PC-3 (cell line): ENCODE data around the gene DST. TPM values are rescaled to one million over a fixed set of nuclear protein-coding genes. Genes with fewer than 3 reads are reported as not detected.

Experiments
- ATAC-seq: fragments of 200-7000 bp; cut with Tn5 transposase; 2 replicates; pipeline ENCODE4 v1.9.1; 2020; ENCODE audit warnings: mild to moderate bottlenecking, moderate library complexity
- BruUV-seq: library from RNA; stranded (reverse); fragments of 400-500 nt; replicated peaks from 2 replicates; lab custom pipeline; 2021; lab: Mats Ljungman, UMichigan
- CTCF ChIA-PET: fragments of 300-600 bp; sonication (Branson Sonifier 250); formaldehyde crosslinking; loops from one replicate; lab custom pipeline; 2022; ENCODE audit warnings: antibody characterized with exemption; lab: Charles Lee
- POLR2A ChIA-PET: fragments of 300-600 bp; sonication (Branson Sonifier 250); formaldehyde crosslinking; loops from one replicate; lab custom pipeline; 2022; ENCODE audit warnings: antibody characterized with exemption; ENCODE audit not compliant: unreplicated experiment; lab: Charles Lee
- DNase-seq: peaks from one replicate; pipeline ENCODE4 v3.0.0-alpha.2; 2015
- H2AFZ ChIP-seq: fragments of 300-600 bp; sonication (generic); 2 replicates; pipeline ENCODE4 v1.6.0; 2016; ENCODE audit warnings: antibody characterized with exemption, low read length
- H3F3A ChIP-seq: fragments of 300-600 bp; sonication (generic); one replicate; pipeline ENCODE4 v1.6.0; 2017; ENCODE audit warnings: antibody characterized with exemption, low read length, control low read depth, mild to moderate bottlenecking; ENCODE audit not compliant: unreplicated experiment
- H3K27ac ChIP-seq: fragments of 300-600 bp; sonication (generic); 2 replicates; pipeline ENCODE4 v1.5.1; 2016; ENCODE audit warnings: mild to moderate bottlenecking, low read length
- H3K27me3 ChIP-seq: fragments of 300-600 bp; sonication (generic); 2 replicates; pipeline ENCODE4 v1.6.1; 2016; ENCODE audit warnings: low read length, mixed read lengths
- H3K36me3 ChIP-seq: fragments of 300-600 bp; sonication (generic); 2 replicates; pipeline ENCODE4 v1.6.1; 2016; ENCODE audit warnings: low read depth, mixed run types, low read length, mixed read lengths
- H3K4me1 ChIP-seq: fragments of 300-600 bp; sonication (generic); 2 replicates; pipeline ENCODE4 v1.5.1; 2016; ENCODE audit warnings: low read length; ENCODE audit not compliant: insufficient read depth
- H3K4me2 ChIP-seq: fragments of 300-600 bp; sonication (generic); 2 replicates; pipeline ENCODE4 v1.6.0; 2016; ENCODE audit warnings: low read length
- H3K4me3 ChIP-seq: fragments of 300-600 bp; sonication (generic); 2 replicates; pipeline ENCODE4 v1.5.1; 2016; ENCODE audit warnings: mild to moderate bottlenecking, low read length, mixed read lengths
- H3K79me2 ChIP-seq: fragments of 300-600 bp; sonication (generic); 2 replicates; pipeline ENCODE4 v1.6.1; 2017; ENCODE audit warnings: low read length, mixed read lengths
- H3K9ac ChIP-seq: fragments of 300-600 bp; sonication (generic); 2 replicates; pipeline ENCODE4 v1.6.0; 2016; ENCODE audit warnings: mild to moderate bottlenecking, low read length
- H3K9me2 ChIP-seq: fragments of 300-600 bp; sonication (generic); replicated peaks from 2 replicates; pipeline ENCODE4 v1.6.1; 2016; ENCODE audit warnings: mixed run types, low read length, mixed read lengths
- H3K9me3 ChIP-seq: fragments of 300-600 bp; sonication (generic); 2 replicates; pipeline ENCODE4 v1.6.1; 2016; ENCODE audit warnings: low read length, mixed read lengths
- H4K20me1 ChIP-seq: fragments of 300-600 bp; sonication (generic); 2 replicates; pipeline ENCODE4 v1.6.1; 2016; ENCODE audit warnings: low read length, mixed read lengths
- EZH2 ChIP-seq: fragments of 300-600 bp; sonication (generic); IDR thresholded peaks from one replicate; pipeline ENCODE4 v1.6.1; 2017; ENCODE audit warnings: antibody characterized with exemption, mild to moderate bottlenecking, low read length; ENCODE audit not compliant: unreplicated experiment
- EZH2phosphoT487 ChIP-seq: fragments of 300-600 bp; sonication (generic); IDR thresholded peaks from 2 replicates; pipeline ENCODE4 v1.6.1; 2018; ENCODE audit warnings: mild to moderate bottlenecking, antibody characterized with exemption, low read length, borderline replicate concordance
- intact Hi-C: fragments of 100-400 bp; cut with micrococcal nuclease; formaldehyde crosslinking; loops from 2 replicates; pipeline ENCODE4 v1.9.0; 2023
- total RNA-seq: library from RNA; depleted of rRNA; stranded (reverse); fragments of >200 nt; gene quantifications from 2 replicates; pipeline ENCODE4 v1.2.3, GENCODE V29; 2014
- TF ChIP-seq, protein P1 (sequence below): fragments of 300-600 bp; sonication (generic); conservative IDR thresholded peaks from 2 replicates; pipeline ENCODE4 v1.5.1; 2017; ENCODE audit warnings: antibody characterized with exemption, low read depth, mild to moderate bottlenecking, low read length

DST gene
- total RNA-seq, 1 experiment from 2014 or later = 81.5 TPM

- Histone ChIP-seq H3K9ac (no peak overlapping the region), H3K27me3 (no peaks in the 10 kb centered on the region), H3K36me3 (no peaks in the 10 kb centered on the region), H3K4me3 (no peak overlapping the region), H3K79me2 (no peaks in the 10 kb centered on the region; the same call in 1 of the 2 replicates), H3K9me3 (no peaks in the 10 kb centered on the region), H4K20me1 (no peaks in the 10 kb centered on the region), H3K9me2 (no peaks in the 10 kb centered on the region), H3K4me1 (peaks cover 26% of the 10 kb centered on the region), H3K27ac (no peak overlapping the region), H3F3A (no peaks in the 10 kb centered on the region), H2AFZ (no peak overlapping the region), H3K4me2 (no peak overlapping the region)
- TF ChIP-seq, protein P1, sequence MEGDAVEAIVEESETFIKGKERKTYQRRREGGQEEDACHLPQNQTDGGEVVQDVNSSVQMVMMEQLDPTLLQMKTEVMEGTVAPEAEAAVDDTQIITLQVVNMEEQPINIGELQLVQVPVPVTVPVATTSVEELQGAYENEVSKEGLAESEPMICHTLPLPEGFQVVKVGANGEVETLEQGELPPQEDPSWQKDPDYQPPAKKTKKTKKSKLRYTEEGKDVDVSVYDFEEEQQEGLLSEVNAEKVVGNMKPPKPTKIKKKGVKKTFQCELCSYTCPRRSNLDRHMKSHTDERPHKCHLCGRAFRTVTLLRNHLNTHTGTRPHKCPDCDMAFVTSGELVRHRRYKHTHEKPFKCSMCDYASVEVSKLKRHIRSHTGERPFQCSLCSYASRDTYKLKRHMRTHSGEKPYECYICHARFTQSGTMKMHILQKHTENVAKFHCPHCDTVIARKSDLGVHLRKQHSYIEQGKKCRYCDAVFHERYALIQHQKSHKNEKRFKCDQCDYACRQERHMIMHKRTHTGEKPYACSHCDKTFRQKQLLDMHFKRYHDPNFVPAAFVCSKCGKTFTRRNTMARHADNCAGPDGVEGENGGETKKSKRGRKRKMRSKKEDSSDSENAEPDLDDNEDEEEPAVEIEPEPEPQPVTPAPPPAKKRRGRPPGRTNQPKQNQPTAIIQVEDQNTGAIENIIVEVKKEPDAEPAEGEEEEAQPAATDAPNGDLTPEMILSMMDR = no peak
- TF ChIP-seq EZH2 (no peak), EZH2phosphoT487 (no peak)
- intact Hi-C loops = no loop called here
- BruUV-seq = no TSS peak
- POLR2A ChIA-PET = no interaction called here
- CTCF ChIA-PET = no interaction called here
- DNase-seq = no peak
- no peak for ATAC-seq
Measured at GRCh38 chr6:56669041-56669440, 26.4 kb upstream of the DST start.

- H3K4me1 ChIP-seq = peaks cover 35% of the 10 kb centered on the region
- H3K4me2 ChIP-seq = no peak overlapping the region
- H3K79me2 ChIP-seq = no peaks in the 10 kb centered on the region
- H3F3A ChIP-seq = no peaks in the 10 kb centered on the region
- TF ChIP-seq, protein P1 = no peak
- TF ChIP-seq EZH2phosphoT487 (no peak), EZH2 (no peak)
- no peak overlapping the region for H2AFZ ChIP-seq
- intact Hi-C loops = no loop called here
- CTCF ChIA-PET = no interaction called here
- BruUV-seq = no TSS peak
- no peak for DNase-seq
- no peak for ATAC-seq
- no peak overlapping the region for H3K9ac ChIP-seq
- H3K9me2 ChIP-seq = no peaks in the 10 kb centered on the region
- H3K36me3 ChIP-seq = no peaks in the 10 kb centered on the region
- H3K27ac ChIP-seq = no peak overlapping the region
- H3K27me3 ChIP-seq = no peaks in the 10 kb centered on the region
- POLR2A ChIA-PET = no interaction called here
- H4K20me1 ChIP-seq = no peaks in the 10 kb centered on the region
- H3K9me3 ChIP-seq = no peaks in the 10 kb centered on the region
- H3K4me3 ChIP-seq = no peak overlapping the region
Measured at GRCh38 chr6:56668158-56668557, 25.5 kb upstream of the DST start.

- DNase-seq = no peak
- CTCF ChIA-PET = no interaction called here
- POLR2A ChIA-PET = interaction anchor here (0.7 kb wide), 1 partner anchor 81 kb away, joined by 8 read pairs; no protein-coding TSS in a partner anchor
- H3K9me3 ChIP-seq = no peaks in the 10 kb centered on the region
- H3K4me2 ChIP-seq = no peak overlapping the region
- intact Hi-C loops = no loop called here
- H3K36me3 ChIP-seq = no peaks in the 10 kb centered on the region
- no TSS peak for BruUV-seq
- H3K79me2 ChIP-seq = no peaks in the 10 kb centered on the region
- H3K9me2 ChIP-seq = no peaks in the 10 kb centered on the region
- H3K4me3 ChIP-seq = no peak overlapping the region
- H4K20me1 ChIP-seq = no peaks in the 10 kb centered on the region
- peaks cover 40% of the 10 kb centered on the region for H3K4me1 ChIP-seq
- ATAC-seq = no peak
- H3K27me3 ChIP-seq = no peaks in the 10 kb centered on the region
- H3F3A ChIP-seq = no peaks in the 10 kb centered on the region
- H3K9ac ChIP-seq = no peak overlapping the region
- no peak overlapping the region for H2AFZ ChIP-seq
- TF ChIP-seq EZH2 = no peak
- TF ChIP-seq EZH2phosphoT487 = no peak
- TF ChIP-seq, protein P1 = no peak
- H3K27ac ChIP-seq = no peak overlapping the region
Measured at GRCh38 chr6:56667336-56667735, 24.6 kb upstream of the DST start.
